ENCODE results near the gene NEDD4L. TPM values are rescaled to one million over a fixed set of nuclear protein-coding genes. Genes with fewer than 3 reads are reported as not detected.

The NEDD4L gene
- total and polyA plus RNA-seq, 10 of the 15 experiments (the other 5 are each of a cell fraction or from before 2014, with no cell fraction given): 7.4 to 24.0 (median 17.7) TPM

DNA sequence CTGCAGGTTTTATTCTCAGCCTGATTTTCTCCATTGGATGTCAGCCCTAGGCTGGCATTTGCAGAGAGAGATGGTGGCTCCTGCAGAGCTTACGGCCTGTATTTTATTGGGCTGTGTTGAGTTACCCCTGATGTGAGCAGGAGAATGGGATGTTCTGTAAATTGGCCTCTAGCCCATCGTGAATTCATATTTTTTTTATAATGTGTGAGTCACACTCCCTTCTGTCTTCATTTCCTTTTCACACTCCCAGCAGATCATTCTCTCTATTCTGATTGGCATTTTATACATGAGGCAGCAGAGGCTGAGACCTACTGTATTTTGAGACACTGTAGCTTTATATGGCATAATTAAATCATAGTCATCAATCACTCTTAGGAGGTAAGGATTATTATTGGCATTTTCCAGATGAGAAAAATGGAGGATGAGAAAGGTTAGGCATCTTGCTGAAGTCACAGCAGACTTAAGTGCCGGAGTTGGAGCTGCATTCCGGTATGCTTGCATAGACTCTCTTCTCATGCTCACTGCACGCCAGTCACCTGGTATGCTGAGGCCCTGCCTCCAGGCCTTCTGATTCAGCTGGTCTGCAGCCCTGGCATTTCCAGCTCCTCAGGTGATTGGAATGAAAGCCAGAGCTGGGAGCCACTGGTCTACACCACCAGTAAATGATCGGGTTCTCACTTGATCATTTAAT is 142.4 kb downstream of the NEDD4L start:
- CTCF ChIA-PET: interaction anchor here (0.7 to 1.4 kb wide), 5 partner anchors 45 to 139 kb away, joined by 3 to 5 read pairs (median 3); no protein-coding TSS in a partner anchor
- BruUV-seq (replicated peaks): no TSS peak
- no peaks in the 10 kb centered on the region for H3K4me1 ChIP-seq (ENCODE audit: control insufficient read depth, insufficient read depth, low read length)

DNA sequence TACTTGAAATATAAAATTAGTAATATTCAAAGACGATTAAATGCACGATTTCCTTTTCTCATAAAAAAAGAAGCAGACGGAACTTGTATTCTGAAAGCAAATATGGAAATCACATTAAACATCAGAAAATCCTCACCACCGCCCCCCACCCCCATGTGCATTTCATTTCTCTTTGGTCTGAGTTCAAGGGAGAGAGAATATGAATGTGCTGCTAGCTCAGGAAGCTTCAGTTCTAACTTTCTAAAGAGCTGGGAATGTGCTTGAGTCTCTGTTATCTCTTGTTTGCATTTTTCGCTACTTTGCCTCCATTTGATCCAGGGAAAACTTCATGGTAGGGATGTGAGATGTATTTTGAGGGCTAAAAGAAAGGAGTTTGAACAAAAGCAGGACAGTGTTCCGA is 143.6 kb downstream of the NEDD4L start:
- intact Hi-C loops (cut with micrococcal nuclease; ENCODE audit: unreplicated experiment): loop anchor here (10.0 kb wide), 1 partner anchor 577 kb away; no protein-coding TSS in a partner anchor
- TF ChIP-seq WRNIP1 (IDR thresholded peaks at IDR 0.05; ENCODE audit: borderline replicate concordance, low read depth, low read length) (no peak), SPI1 (IDR thresholded peaks at IDR 0.05; ENCODE audit: borderline replicate concordance, insufficient read depth, low read depth, low read length) (no peak), RUNX3 (IDR thresholded peaks at IDR 0.05; ENCODE audit: low read length) (no peak), SMARCA5 (IDR thresholded peaks at IDR 0.05) (no peak), FOXK2 (IDR thresholded peaks at IDR 0.05) (no peak)
- TF ChIP-seq, protein P1, sequence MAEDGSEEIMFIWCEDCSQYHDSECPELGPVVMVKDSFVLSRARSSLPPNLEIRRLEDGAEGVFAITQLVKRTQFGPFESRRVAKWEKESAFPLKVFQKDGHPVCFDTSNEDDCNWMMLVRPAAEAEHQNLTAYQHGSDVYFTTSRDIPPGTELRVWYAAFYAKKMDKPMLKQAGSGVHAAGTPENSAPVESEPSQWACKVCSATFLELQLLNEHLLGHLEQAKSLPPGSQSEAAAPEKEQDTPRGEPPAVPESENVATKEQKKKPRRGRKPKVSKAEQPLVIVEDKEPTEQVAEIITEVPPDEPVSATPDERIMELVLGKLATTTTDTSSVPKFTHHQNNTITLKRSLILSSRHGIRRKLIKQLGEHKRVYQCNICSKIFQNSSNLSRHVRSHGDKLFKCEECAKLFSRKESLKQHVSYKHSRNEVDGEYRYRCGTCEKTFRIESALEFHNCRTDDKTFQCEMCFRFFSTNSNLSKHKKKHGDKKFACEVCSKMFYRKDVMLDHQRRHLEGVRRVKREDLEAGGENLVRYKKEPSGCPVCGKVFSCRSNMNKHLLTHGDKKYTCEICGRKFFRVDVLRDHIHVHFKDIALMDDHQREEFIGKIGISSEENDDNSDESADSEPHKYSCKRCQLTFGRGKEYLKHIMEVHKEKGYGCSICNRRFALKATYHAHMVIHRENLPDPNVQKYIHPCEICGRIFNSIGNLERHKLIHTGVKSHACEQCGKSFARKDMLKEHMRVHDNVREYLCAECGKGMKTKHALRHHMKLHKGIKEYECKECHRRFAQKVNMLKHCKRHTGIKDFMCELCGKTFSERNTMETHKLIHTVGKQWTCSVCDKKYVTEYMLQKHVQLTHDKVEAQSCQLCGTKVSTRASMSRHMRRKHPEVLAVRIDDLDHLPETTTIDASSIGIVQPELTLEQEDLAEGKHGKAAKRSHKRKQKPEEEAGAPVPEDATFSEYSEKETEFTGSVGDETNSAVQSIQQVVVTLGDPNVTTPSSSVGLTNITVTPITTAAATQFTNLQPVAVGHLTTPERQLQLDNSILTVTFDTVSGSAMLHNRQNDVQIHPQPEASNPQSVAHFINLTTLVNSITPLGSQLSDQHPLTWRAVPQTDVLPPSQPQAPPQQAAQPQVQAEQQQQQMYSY (CRISPR knock-in tag; IDR thresholded peaks at IDR 0.05): no peak

More for the DNA sequence above, 142.4 kb downstream of the NEDD4L start:
- no peaks in the 10 kb centered on the region for H3K27me3 ChIP-seq (replicated peaks in 1 of 2; ENCODE audit: control insufficient read depth in 2 of 2, insufficient read depth in 2 of 2, low read length in 1 of 2)
- intact Hi-C loops (cut with micrococcal nuclease; ENCODE audit: unreplicated experiment): loop anchor here (10.0 kb wide), 1 partner anchor 578 kb away; no protein-coding TSS in a partner anchor
- DNase-seq (ENCODE audit: low read depth, low spot score) (no peak), FAIRE-seq (no peak), ATAC-seq (no peak)
- ChIA-PET SMC1A (ENCODE audit: uncharacterized antibody, unreplicated experiment) (interaction anchor here (0.7 to 2.2 kb wide), 3 partner anchors 9 to 143 kb away, joined by 3 to 7 read pairs (median 3); no protein-coding TSS in a partner anchor), RAD21 (ENCODE audit: unreplicated experiment) (interaction anchor here (0.6 kb wide), 1 partner anchor 38 kb away, joined by 3 read pairs; no protein-coding TSS in a partner anchor), POLR2A (no interaction called here)
- in situ Hi-C loops (cut with MboI): no loop called here
- TF ChIP-seq CREM (IDR thresholded peaks at IDR 0.05; ENCODE audit: low read depth): no peak
- TF ChIP-seq POLR2AphosphoS5 (IDR thresholded peaks at IDR 0.05; ENCODE audit: low read length): no peak
- TF ChIP-seq, protein P2, sequence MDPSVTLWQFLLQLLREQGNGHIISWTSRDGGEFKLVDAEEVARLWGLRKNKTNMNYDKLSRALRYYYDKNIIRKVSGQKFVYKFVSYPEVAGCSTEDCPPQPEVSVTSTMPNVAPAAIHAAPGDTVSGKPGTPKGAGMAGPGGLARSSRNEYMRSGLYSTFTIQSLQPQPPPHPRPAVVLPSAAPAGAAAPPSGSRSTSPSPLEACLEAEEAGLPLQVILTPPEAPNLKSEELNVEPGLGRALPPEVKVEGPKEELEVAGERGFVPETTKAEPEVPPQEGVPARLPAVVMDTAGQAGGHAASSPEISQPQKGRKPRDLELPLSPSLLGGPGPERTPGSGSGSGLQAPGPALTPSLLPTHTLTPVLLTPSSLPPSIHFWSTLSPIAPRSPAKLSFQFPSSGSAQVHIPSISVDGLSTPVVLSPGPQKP (IDR thresholded peaks at IDR 0.05; ENCODE audit: low read depth, low read length): no peak
- H3K79me2 ChIP-seq (ENCODE audit: control insufficient read depth, insufficient read depth, low read length): no peaks in the 10 kb centered on the region
- no peak overlapping the region for H2AFZ ChIP-seq (ENCODE audit: control insufficient read depth, low read depth, low read length)
- H3K36me3 ChIP-seq (ENCODE audit: control insufficient read depth in 2 of 2, insufficient read depth in 2 of 2, low read length in 1 of 2): no peaks in the 10 kb centered on the region
- H3K4me2 ChIP-seq (ENCODE audit: control insufficient read depth, insufficient read depth): no peak overlapping the region
- H3K27ac ChIP-seq (ENCODE audit: control insufficient read depth, insufficient read depth): no peak overlapping the region
- no peaks in the 10 kb centered on the region for H4K20me1 ChIP-seq (ENCODE audit: control insufficient read depth, insufficient read depth)
- no peak overlapping the region for H3K4me3 ChIP-seq
- 70% methylated on average over 6 of the region's 6 CpGs for WGBS (ENCODE audit: insufficient coverage, insufficient replicate concordance, low lambda C conversion rate, missing lambda C conversion rate)
- no peaks in the 10 kb centered on the region for H3K9me3 ChIP-seq (replicated peaks; ENCODE audit: control insufficient read depth, insufficient read depth, low read length)
- no peak overlapping the region for H3K9ac ChIP-seq (ENCODE audit: control insufficient read depth, insufficient read depth, low read length)

More for the DNA sequence above, 143.6 kb downstream of the NEDD4L start:
- Histone ChIP-seq H3K27me3 (replicated peaks in 1 of 2; ENCODE audit: control insufficient read depth in 2 of 2, insufficient read depth in 2 of 2, low read length in 1 of 2) (no peaks in the 10 kb centered on the region), H3K4me3 (no peak overlapping the region), H3K79me2 (ENCODE audit: control insufficient read depth, insufficient read depth, low read length) (no peaks in the 10 kb centered on the region), H3K4me1 (ENCODE audit: control insufficient read depth, insufficient read depth, low read length) (no peaks in the 10 kb centered on the region), H3K36me3 (ENCODE audit: control insufficient read depth in 2 of 2, insufficient read depth in 2 of 2, low read length in 1 of 2) (no peaks in the 10 kb centered on the region), H3K4me2 (ENCODE audit: control insufficient read depth, insufficient read depth) (no peak overlapping the region), H3K27ac (ENCODE audit: control insufficient read depth, insufficient read depth) (no peak overlapping the region), H4K20me1 (ENCODE audit: control insufficient read depth, insufficient read depth) (no peaks in the 10 kb centered on the region), H3K9me3 (replicated peaks; ENCODE audit: control insufficient read depth, insufficient read depth, low read length) (no peaks in the 10 kb centered on the region), H2AFZ (ENCODE audit: control insufficient read depth, low read depth, low read length) (no peak overlapping the region), H3K9ac (ENCODE audit: control insufficient read depth, insufficient read depth, low read length) (no peak overlapping the region)
- POLR2A ChIA-PET: interaction anchor here (0.6 kb wide), 1 partner anchor 491 kb away, joined by 4 read pairs; no protein-coding TSS in a partner anchor
- BruUV-seq (replicated peaks): no TSS peak
- DNase-seq (ENCODE audit: low read depth, low spot score): no peak
- CTCF ChIA-PET: interaction anchor here (1.2 to 1.4 kb wide), 2 partner anchors 44 to 56 kb away, joined by 3 to 5 read pairs; no protein-coding TSS in a partner anchor
- FAIRE-seq: no peak
- SMC1A ChIA-PET (ENCODE audit: uncharacterized antibody, unreplicated experiment): interaction anchor here (1.4 to 1.5 kb wide), 2 partner anchors 12 to 42 kb away, joined by 4 read pairs; no protein-coding TSS in a partner anchor
- 43% methylated on average over 6 of the region's 6 CpGs for WGBS (ENCODE audit: insufficient coverage, insufficient replicate concordance, low lambda C conversion rate, missing lambda C conversion rate)
- no peak for ATAC-seq
- in situ Hi-C loops (cut with MboI): no loop called here
- RAD21 ChIA-PET (ENCODE audit: unreplicated experiment): no interaction called here
